K562 (cell line): ENCODE measurements around the gene TNFSF11. TPM values are rescaled to one million over a fixed set of nuclear protein-coding genes. Genes with fewer than 3 reads are reported as not detected.

Experiments used
- ATAC-seq: fragments of 200-7000 bp; cut with Tn5 transposase; 3 replicates; pipeline ENCODE4 v1.9.1; 2020; ENCODE audit warnings: moderate library complexity
- BruUV-seq: library from RNA; stranded (reverse); fragments of 400-500 nt; replicated peaks from 2 replicates; lab custom pipeline; 2021; lab: Mats Ljungman, UMichigan
- CTCF ChIA-PET: fragments of 300-600 bp; formaldehyde crosslinking; extraction: SDS; loops from one replicate; lab custom pipeline; 2021; ENCODE audit warnings: low intra/inter-chr PET ratio; lab: Yijun Ruan, JAX
- POLR2A ChIA-PET: fragments of 300-600, 350-650 bp; sonication (Branson Sonifier 250); formaldehyde crosslinking; extraction: SDS; loops from one replicate; lab custom pipeline; 2021; ENCODE audit warnings: antibody characterized with exemption, inconsistent platforms; lab: Yijun Ruan, JAX
- DNase-seq, 4 experiments: peaks; one replicate each; pipeline versions ENCODE4 v3.0.0 to v3.0.0-alpha.2; 2011 to 2018; ENCODE audit warnings: low spot score in 3 of 4, mixed read lengths in 3 of 4; ENCODE audit errors: extremely low read depth in 1 of 4
- FAIRE-seq: peaks from 2 replicates; lab custom pipeline; 2011; peaks lifted over from hg19 to GRCh38; lab: Jason Lieb, UNC
- H2AFZ ChIP-seq: 2 replicates; pipeline ENCODE4 v1.6.0; 2011; ENCODE audit warnings: low read depth, low read length, control low read depth, inconsistent platforms
- H3K27ac ChIP-seq: fragments of 200-600 bp; 3 replicates; pipeline ENCODE4 v1.8.0; 2011; ENCODE audit warnings: low read depth, mild to moderate bottlenecking, control low read depth, inconsistent platforms, low read length, moderate library complexity, mixed read lengths; ENCODE audit errors: extremely low read depth
- H3K27me3 ChIP-seq, 2 experiments: fragments of 300-600 bp in 1 of 2; 2 replicates in 1 of 2; 3 replicates in 1 of 2; pipeline versions ENCODE4 v1.6.0 to v1.8.0; 2011; ENCODE audit warnings: inconsistent platforms in 2 of 2, low read length in 2 of 2, mild to moderate bottlenecking in 1 of 2, mixed read lengths in 1 of 2, moderate library complexity in 1 of 2; ENCODE audit not compliant: control insufficient read depth in 2 of 2, insufficient read depth in 2 of 2
- H3K36me3 ChIP-seq: fragments of 300-600 bp; 3 replicates; pipeline ENCODE4 v1.8.0; 2011; ENCODE audit warnings: mild to moderate bottlenecking, low read length, inconsistent platforms; ENCODE audit not compliant: control insufficient read depth, insufficient read depth
- H3K4me1 ChIP-seq, 2 experiments: fragments of 200-600 bp in 1 of 2; replicated peaks in 1 of 2; 2 replicates in 1 of 2; 3 replicates in 1 of 2; pipeline versions ENCODE4 v1.5.1 to v1.8.0; 2011; ENCODE audit warnings: inconsistent platforms in 2 of 2, low read length in 2 of 2, mild to moderate bottlenecking in 1 of 2, mixed read lengths in 1 of 2, moderate library complexity in 1 of 2; ENCODE audit not compliant: control insufficient read depth in 2 of 2, insufficient read depth in 2 of 2
- H3K4me2 ChIP-seq: 2 replicates; pipeline ENCODE4 v1.6.1; 2011; ENCODE audit warnings: low read length, control low read depth, inconsistent platforms, mixed read lengths; ENCODE audit not compliant: insufficient read depth
- H3K4me3 ChIP-seq: fragments of 200-600 bp; sonication (generic), shearing (Covaris generic); 2 replicates; pipeline ENCODE4 v1.5.1; 2016; ENCODE audit warnings: control low read depth, inconsistent platforms
- H3K79me2 ChIP-seq: fragments of 200-600 bp; 3 replicates; pipeline ENCODE4 v1.8.0; 2011; ENCODE audit warnings: low read length, inconsistent platforms; ENCODE audit not compliant: control insufficient read depth, insufficient read depth
- H3K9ac ChIP-seq, 2 experiments: 2 replicates each; pipeline versions ENCODE4 v1.6.0 to v1.6.1; 2011; ENCODE audit warnings: low read depth in 2 of 2, low read length in 2 of 2, control low read depth in 1 of 2, inconsistent platforms in 1 of 2, mild to moderate bottlenecking in 1 of 2, mixed read lengths in 1 of 2; ENCODE audit not compliant: insufficient read depth in 1 of 2
- H3K9me1 ChIP-seq: one replicate; pipeline ENCODE4 v1.6.0; 2011; ENCODE audit warnings: inconsistent platforms, mild to moderate bottlenecking, low read length, moderate library complexity; ENCODE audit not compliant: control insufficient read depth, insufficient read depth
- H3K9me3 ChIP-seq: replicated peaks from 2 replicates; pipeline ENCODE4 v1.5.1; 2011; ENCODE audit warnings: low read depth, low read length, inconsistent platforms; ENCODE audit not compliant: control insufficient read depth, insufficient read depth
- H4K20me1 ChIP-seq: replicated peaks from 2 replicates; pipeline ENCODE4 v1.6.1; 2011; ENCODE audit warnings: low read length, inconsistent platforms, mixed read lengths; ENCODE audit not compliant: control insufficient read depth, insufficient read depth
- ARID1B ChIP-seq: fragments of 450-650 bp; IDR thresholded peaks from 2 replicates; pipeline ENCODE4 v1.6.1; 2016; ENCODE audit warnings: antibody characterized with exemption, mild to moderate bottlenecking, inconsistent platforms
- CCAR2 ChIP-seq: fragments of 200-400 bp; formaldehyde crosslinking; IDR thresholded peaks from 2 replicates; pipeline ENCODE4 v1.6.1; 2017; ENCODE audit warnings: mild to moderate bottlenecking, low read depth, low read length
- HDAC2 ChIP-seq: fragments of 450-650 bp; IDR thresholded peaks from 2 replicates; pipeline ENCODE4 v1.6.1; 2016; ENCODE audit warnings: mild to moderate bottlenecking
- KAT7 ChIP-seq: sonication (generic); formaldehyde crosslinking; IDR thresholded peaks from 2 replicates; pipeline ENCODE4 v1.8.0; 2022; ENCODE audit warnings: missing genetic modification reagents, mild to moderate bottlenecking, borderline replicate concordance
- MCM2 ChIP-seq: fragments of 450-650 bp; IDR thresholded peaks from 2 replicates; pipeline ENCODE4 v1.6.1; 2017; ENCODE audit warnings: low read depth, mild to moderate bottlenecking
- NFIC ChIP-seq: fragments of 450-650 bp; IDR thresholded peaks from 2 replicates; pipeline ENCODE4 v1.6.1; 2017; ENCODE audit warnings: mild to moderate bottlenecking, inconsistent platforms
- ZBTB9 ChIP-seq: fragments of 450-650 bp; formaldehyde crosslinking; IDR thresholded peaks from 2 replicates; pipeline ENCODE4 v1.4.0; 2020; ENCODE audit warnings: mild to moderate bottlenecking, moderate library complexity
- ZSCAN32 ChIP-seq: fragments of 450-650 bp; formaldehyde crosslinking; IDR thresholded peaks from 2 replicates; pipeline ENCODE4 v1.4.0; 2020; ENCODE audit warnings: mild to moderate bottlenecking, moderate library complexity
- WGBS: fragments of 100-300 bp; shearing (Covaris generic); methylation state at CpG from one replicate; pipeline ENCODE4 v1.1.6; 2016; ENCODE audit warnings: low coverage, mixed read lengths; ENCODE audit not compliant: insufficient coverage; ENCODE audit errors: missing lambda C conversion rate; 5-methylcytosine and 5-hydroxymethylcytosine counted together
- in situ Hi-C: fragments of 300-500 bp; cut with MboI; formaldehyde crosslinking; loops from 4 replicates; pipeline ENCODE4 v1.15.0; 2018; ENCODE audit warnings: inconsistent platforms, mixed read lengths
- intact Hi-C: fragments of 100-400 bp; cut with micrococcal nuclease; formaldehyde crosslinking; loops from 2 replicates; pipeline ENCODE4 v1.14.2; 2022
- polyA plus RNA-seq, 8 experiments: library from polyadenylated mRNA; depleted of rRNA in 4 of 8; stranded (reverse) in 5 of 8; unstranded in 3 of 8; fragments of >200 nt; fragmentation: Nextera tagmentation in 2 of 8; fragmentation: Illumina TruSeq in 1 of 8; extraction: Ambion mirVana in 2 of 8; extraction: Trizol in 1 of 8; gene quantifications; 2 replicates each; pipeline versions ENCODE4 v1.2.1 to v1.2.3, GENCODE V29; 2011 to 2014; ENCODE audit warnings: inconsistent platforms in 1 of 8, missing spikeins in 1 of 8
- total RNA-seq, 7 experiments: library from RNA; depleted of rRNA in 6 of 7; stranded (reverse); fragments of >200 nt in 6 of 7; fragmentation: Illumina TruSeq in 2 of 7; extraction: Trizol in 2 of 7; gene quantifications; 2 replicates each; pipeline versions ENCODE4 v1.2.1 to v1.2.3, GENCODE V29; 2011 to 2021; ENCODE audit warnings: low replicate concordance in 1 of 7

Gene TNFSF11
- total and polyA plus RNA-seq, 9 of the 15 experiments (the other 6 are each of a cell fraction or from before 2014, with no cell fraction given): not detected

- no peaks in the 10 kb centered on the region for H3K4me1 ChIP-seq
- H2AFZ ChIP-seq: no peak overlapping the region
- no peaks in the 10 kb centered on the region for H4K20me1 ChIP-seq
- no peaks in the 10 kb centered on the region for H3K9me1 ChIP-seq
- ATAC-seq (no peak), DNase-seq (no peak), FAIRE-seq (no peak)
- no peaks in the 10 kb centered on the region for H3K36me3 ChIP-seq
- no peak overlapping the region for H3K9ac ChIP-seq
- in situ Hi-C loops: no loop called here
- TF ChIP-seq CCAR2 (no peak), ZBTB9 (no peak), ZSCAN32 (CRISPR knock-in tag) (no peak), NFIC (no peak), MCM2 (no peak), KAT7 (no peak), HDAC2 (no peak), ARID1B (no peak)
- no peaks in the 10 kb centered on the region for H3K79me2 ChIP-seq
- H3K4me3 ChIP-seq: no peak overlapping the region
- no peak overlapping the region for H3K4me2 ChIP-seq
- H3K27me3 ChIP-seq: no peaks in the 10 kb centered on the region
- no peaks in the 10 kb centered on the region for H3K9me3 ChIP-seq
- 0% methylated on average over 1 of the region's 1 CpG for WGBS
- ChIA-PET CTCF (no interaction called here), POLR2A (no interaction called here)
- BruUV-seq: no TSS peak
- intact Hi-C loops: no loop called here
- H3K27ac ChIP-seq: no peak overlapping the region
Measured at GRCh38 chr13:42654722-42655121, 80.8 kb downstream of the TNFSF11 start.
